Endothelial cell (in vitro differentiated cells): ENCODE measurements around the gene OR10G8. TPM values are rescaled to one million over a fixed set of nuclear protein-coding genes. Genes with fewer than 3 reads are reported as not detected.

Experiments
- DNase-seq: peaks from one replicate; pipeline ENCODE4 v3.0.0; 2021; ENCODE audit warnings: low spot score
- H3K27ac Mint-ChIP-seq: one replicate; pipeline ENCODE4 v1.8.0; 2021; ENCODE audit warnings: mixed read lengths, inconsistent platforms; ENCODE audit not compliant: unreplicated experiment
- H3K27me3 Mint-ChIP-seq: one replicate; pipeline ENCODE4 v1.8.0; 2021; ENCODE audit warnings: mild to moderate bottlenecking, moderate library complexity, mixed read lengths, inconsistent platforms; ENCODE audit not compliant: unreplicated experiment
- H3K36me3 Mint-ChIP-seq: one replicate; pipeline ENCODE4 v1.8.0; 2021; ENCODE audit warnings: mild to moderate bottlenecking, low read depth, mixed read lengths, inconsistent platforms; ENCODE audit not compliant: unreplicated experiment
- H3K4me1 Mint-ChIP-seq: one replicate; pipeline ENCODE4 v1.8.0; 2021; ENCODE audit warnings: mild to moderate bottlenecking, mixed read lengths, inconsistent platforms; ENCODE audit not compliant: unreplicated experiment
- H3K4me3 Mint-ChIP-seq: one replicate; pipeline ENCODE4 v1.8.0; 2021; ENCODE audit warnings: mild to moderate bottlenecking, mixed read lengths, inconsistent platforms; ENCODE audit not compliant: unreplicated experiment
- H3K9me3 Mint-ChIP-seq: one replicate; pipeline ENCODE4 v1.8.0; 2021; ENCODE audit warnings: mixed read lengths, inconsistent platforms; ENCODE audit not compliant: unreplicated experiment
- CTCF ChIP-seq: fragments of 200-600 bp; sonication (generic); IDR thresholded peaks from one replicate; pipeline ENCODE4 v1.5.0; 2021; ENCODE audit warnings: antibody characterized with exemption; ENCODE audit not compliant: unreplicated experiment
- total RNA-seq: library from RNA; stranded (reverse); fragmentation: NEBNext Ultra II Directional; extraction: Animal tissue kit (Norgen Biotek cat#: 25700); gene quantifications from one replicate; pipeline ENCODE4 v1.2.1, GENCODE V29; 2021; ENCODE audit not compliant: unreplicated experiment

Gene OR10G8
- total RNA-seq, 1 donor from 2014 or later: not detected

GRCh38 chr11:124077266-124077665, 50.7 kb downstream of the OR10G8 start:
- H3K4me1 Mint-ChIP-seq: peaks cover 8% of the 10 kb centered on the region
- no peaks in the 10 kb centered on the region for H3K36me3 Mint-ChIP-seq
- no peak overlapping the region for H3K27ac Mint-ChIP-seq
- H3K4me3 Mint-ChIP-seq: no peak overlapping the region
- H3K9me3 Mint-ChIP-seq: no peaks in the 10 kb centered on the region
- DNase-seq: no peak
- TF ChIP-seq CTCF: no peak
- H3K27me3 Mint-ChIP-seq: peaks cover 3% of the 10 kb centered on the region

GRCh38 chr11:124078591-124078990, 52.0 kb downstream of the OR10G8 start:
- peaks cover 8% of the 10 kb centered on the region for H3K4me1 Mint-ChIP-seq
- H3K9me3 Mint-ChIP-seq: no peaks in the 10 kb centered on the region
- no peak overlapping the region for H3K4me3 Mint-ChIP-seq
- peaks cover 3% of the 10 kb centered on the region for H3K27me3 Mint-ChIP-seq
- no peaks in the 10 kb centered on the region for H3K36me3 Mint-ChIP-seq
- no peak overlapping the region for H3K27ac Mint-ChIP-seq
- no peak for TF ChIP-seq CTCF
- no peak for DNase-seq

GRCh38 chr11:124079631-124080326, 53.2 kb downstream of the OR10G8 start:
- Mint-ChIP-seq H3K36me3 (no peaks in the 10 kb centered on the region), H3K27ac (no peak overlapping the region), H3K27me3 (peaks cover 3% of the 10 kb centered on the region), H3K4me1 (peaks cover 8% of the 10 kb centered on the region), H3K9me3 (no peaks in the 10 kb centered on the region), H3K4me3 (no peak overlapping the region)
- no peak for TF ChIP-seq CTCF
- no peak for DNase-seq

Other genes starting within 250 kb of the OR10G8 start
- not detected for gene OR6M1, start 220.4 kb upstream of the OR10G8 start, total RNA-seq
- not detected for gene TMEM225, start 141.1 kb upstream of the OR10G8 start, total RNA-seq
- not detected for gene OR8D4, start 124.6 kb upstream of the OR10G8 start, total RNA-seq
- not detected for gene OR4D5, start 87.2 kb upstream of the OR10G8 start, total RNA-seq
- gene OR6T1, start 83.0 kb upstream of the OR10G8 start, total RNA-seq: not detected
- not detected for gene OR10S1, start 49.0 kb upstream of the OR10G8 start, total RNA-seq
- not detected for gene OR10G6, start 31.6 kb upstream of the OR10G8 start, total RNA-seq
- not detected for gene OR10G4, start 13.8 kb upstream of the OR10G8 start, total RNA-seq
- gene OR10G9, start 3.8 kb upstream of the OR10G8 start, total RNA-seq: not detected
- not detected for gene OR10G7, start 14.5 kb downstream of the OR10G8 start, total RNA-seq
- 64.5 TPM for gene VWA5A, start 88.7 kb downstream of the OR10G8 start, total RNA-seq
- 0.67 TPM for gene OR10D3, start 156.5 kb downstream of the OR10G8 start, total RNA-seq
- gene OR8G1, start 214.3 kb downstream of the OR10G8 start, total RNA-seq: 0.13 TPM
- 0.18 TPM for gene OR8G5, start 229.6 kb downstream of the OR10G8 start, total RNA-seq